ENCODE data around the gene PLN. TPM values are rescaled to one million over a fixed set of nuclear protein-coding genes. Genes with fewer than 3 reads are reported as not detected.

Gene PLN
- polyA plus RNA-seq, 1 of the 3 experiments (the other 2 are of a cell fraction): not detected

GRCh38 chr6:118562248-118562647, 14.2 kb downstream of the PLN start:
- H4K20me1 ChIP-seq (ENCODE audit: insufficient read depth): no peaks in the 10 kb centered on the region
- H3K9me2 ChIP-seq: no peaks in the 10 kb centered on the region
- no peak overlapping the region for H3K4me3 ChIP-seq (ENCODE audit: low read depth in 2 of 2, low read length in 1 of 2)
- H3K9ac ChIP-seq: no peak overlapping the region
- H3F3A ChIP-seq (replicated peaks; ENCODE audit: insufficient read depth): peaks cover 9% of the 10 kb centered on the region
- DNase-seq: no peak
- peaks cover 0 to 14% of the 10 kb centered on the region in 2 experiments for H3K4me1 ChIP-seq (ENCODE audit: control insufficient read depth in 1 of 2, insufficient read depth in 2 of 2, low read depth in 1 of 2, low read length in 1 of 2)
- H3K79me2 ChIP-seq (ENCODE audit: insufficient read depth): peaks cover 3% of the 10 kb centered on the region; the same call in 1 of the 2 replicates
- peaks cover 0 to 8% of the 10 kb centered on the region in 2 experiments for H3K36me3 ChIP-seq (replicated peaks in 1 of 2; ENCODE audit: control insufficient read depth in 1 of 2, insufficient read depth in 2 of 2, low read length in 1 of 2)
- H3K9me3 ChIP-seq: no peaks in the 10 kb centered on the region
- H3K27ac ChIP-seq (ENCODE audit: low read depth in 2 of 2, low read length in 1 of 2): no peak overlapping the region
- TF ChIP-seq RFX5 (IDR thresholded peaks at IDR 0.05; ENCODE audit: low read length) (no peak), USF2 (IDR thresholded peaks at IDR 0.05; ENCODE audit: borderline replicate concordance, low read depth, low read length) (no peak), SIN3A (IDR thresholded peaks at IDR 0.05; ENCODE audit: borderline replicate concordance, low read depth, low read length) (no peak), JUND (IDR thresholded peaks at IDR 0.05) (no peak), EP300 (IDR thresholded peaks at IDR 0.05; ENCODE audit: borderline replicate concordance in 1 of 2, low read depth in 1 of 2, low read length in 1 of 2) (no peak), TEAD4 (IDR thresholded peaks at IDR 0.05; ENCODE audit: borderline replicate concordance, insufficient read depth) (no peak), TCF12 (IDR thresholded peaks at IDR 0.05) (no peak), MAX (IDR thresholded peaks at IDR 0.05; ENCODE audit: low read depth) (no peak), GATA2 (CRISPR knock-in tag; IDR thresholded peaks at IDR 0.05) (no peak)
- TF ChIP-seq, protein P1, sequence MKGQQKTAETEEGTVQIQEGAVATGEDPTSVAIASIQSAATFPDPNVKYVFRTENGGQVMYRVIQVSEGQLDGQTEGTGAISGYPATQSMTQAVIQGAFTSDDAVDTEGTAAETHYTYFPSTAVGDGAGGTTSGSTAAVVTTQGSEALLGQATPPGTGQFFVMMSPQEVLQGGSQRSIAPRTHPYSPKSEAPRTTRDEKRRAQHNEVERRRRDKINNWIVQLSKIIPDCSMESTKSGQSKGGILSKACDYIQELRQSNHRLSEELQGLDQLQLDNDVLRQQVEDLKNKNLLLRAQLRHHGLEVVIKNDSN (IDR thresholded peaks at IDR 0.05; ENCODE audit: borderline replicate concordance, low read depth): no peak
- TF ChIP-seq, protein P2, sequence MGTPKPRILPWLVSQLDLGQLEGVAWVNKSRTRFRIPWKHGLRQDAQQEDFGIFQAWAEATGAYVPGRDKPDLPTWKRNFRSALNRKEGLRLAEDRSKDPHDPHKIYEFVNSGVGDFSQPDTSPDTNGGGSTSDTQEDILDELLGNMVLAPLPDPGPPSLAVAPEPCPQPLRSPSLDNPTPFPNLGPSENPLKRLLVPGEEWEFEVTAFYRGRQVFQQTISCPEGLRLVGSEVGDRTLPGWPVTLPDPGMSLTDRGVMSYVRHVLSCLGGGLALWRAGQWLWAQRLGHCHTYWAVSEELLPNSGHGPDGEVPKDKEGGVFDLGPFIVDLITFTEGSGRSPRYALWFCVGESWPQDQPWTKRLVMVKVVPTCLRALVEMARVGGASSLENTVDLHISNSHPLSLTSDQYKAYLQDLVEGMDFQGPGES (IDR thresholded peaks at IDR 0.05; ENCODE audit: low read depth, low read length): no peak
- 95% methylated on average over 1 of the region's 1 CpG for WGBS (ENCODE audit: low lambda C conversion rate)
- no peak overlapping the region for H2AFZ ChIP-seq (ENCODE audit: low read depth)
- no peaks in the 10 kb centered on the region for H3K27me3 ChIP-seq (ENCODE audit: insufficient read depth)
- ChIA-PET POLR2A (no interaction called here), CTCF (interaction anchor here (1.0 kb wide), 1 partner anchor 238 kb away, joined by 4 read pairs; no protein-coding TSS in a partner anchor)
- no peak overlapping the region; the same call in 1 of the 2 replicates for H3K4me2 ChIP-seq

GRCh38 chr6:118562959-118563358, 14.9 kb downstream of the PLN start:
- CTCF ChIA-PET: interaction anchor here (1.0 kb wide), 1 partner anchor 238 kb away, joined by 4 read pairs; no protein-coding TSS in a partner anchor
- Histone ChIP-seq H3K27ac (ENCODE audit: low read depth in 2 of 2, low read length in 1 of 2) (peak overlapping the region in 1 of 2 experiments; percentile 11; a peak in 1 of 4 replicates), H3K9me3 (no peaks in the 10 kb centered on the region), H3F3A (replicated peaks; ENCODE audit: insufficient read depth) (peaks cover 9% of the 10 kb centered on the region), H4K20me1 (ENCODE audit: insufficient read depth) (0 out of 2 replicates have a peak, but pooled peaks cover 4% of the 10 kb centered on the region), H3K4me2 (no peak overlapping the region; the same call in 1 of the 2 replicates), H3K4me1 (ENCODE audit: control insufficient read depth in 1 of 2, insufficient read depth in 2 of 2, low read depth in 1 of 2, low read length in 1 of 2) (peaks cover 0 to 14% of the 10 kb centered on the region in 2 experiments; a peak in 3 of 4 replicates), H3K27me3 (ENCODE audit: insufficient read depth) (no peaks in the 10 kb centered on the region), H3K79me2 (ENCODE audit: insufficient read depth) (no peaks in the 10 kb centered on the region), H3K9ac (no peak overlapping the region), H3K9me2 (no peaks in the 10 kb centered on the region), H3K4me3 (ENCODE audit: low read depth in 2 of 2, low read length in 1 of 2) (no peak overlapping the region), H3K36me3 (replicated peaks in 1 of 2; ENCODE audit: control insufficient read depth in 1 of 2, insufficient read depth in 2 of 2, low read length in 1 of 2) (peaks cover 0 to 8% of the 10 kb centered on the region in 2 experiments), H2AFZ (ENCODE audit: low read depth) (no peak overlapping the region)
- WGBS (ENCODE audit: low lambda C conversion rate): 85% methylated on average over 1 of the region's 1 CpG
- DNase-seq: no peak
- POLR2A ChIA-PET: no interaction called here
- TF ChIP-seq MXI1 (IDR thresholded peaks at IDR 0.05; ENCODE audit: low read depth, low read length): no peak
- no peak for TF ChIP-seq MAX (IDR thresholded peaks at IDR 0.05; ENCODE audit: low read depth)
- TF ChIP-seq POLR2AphosphoS5 (IDR thresholded peaks at IDR 0.05; ENCODE audit: low read depth, low read length): no peak
- TF ChIP-seq, protein P3, sequence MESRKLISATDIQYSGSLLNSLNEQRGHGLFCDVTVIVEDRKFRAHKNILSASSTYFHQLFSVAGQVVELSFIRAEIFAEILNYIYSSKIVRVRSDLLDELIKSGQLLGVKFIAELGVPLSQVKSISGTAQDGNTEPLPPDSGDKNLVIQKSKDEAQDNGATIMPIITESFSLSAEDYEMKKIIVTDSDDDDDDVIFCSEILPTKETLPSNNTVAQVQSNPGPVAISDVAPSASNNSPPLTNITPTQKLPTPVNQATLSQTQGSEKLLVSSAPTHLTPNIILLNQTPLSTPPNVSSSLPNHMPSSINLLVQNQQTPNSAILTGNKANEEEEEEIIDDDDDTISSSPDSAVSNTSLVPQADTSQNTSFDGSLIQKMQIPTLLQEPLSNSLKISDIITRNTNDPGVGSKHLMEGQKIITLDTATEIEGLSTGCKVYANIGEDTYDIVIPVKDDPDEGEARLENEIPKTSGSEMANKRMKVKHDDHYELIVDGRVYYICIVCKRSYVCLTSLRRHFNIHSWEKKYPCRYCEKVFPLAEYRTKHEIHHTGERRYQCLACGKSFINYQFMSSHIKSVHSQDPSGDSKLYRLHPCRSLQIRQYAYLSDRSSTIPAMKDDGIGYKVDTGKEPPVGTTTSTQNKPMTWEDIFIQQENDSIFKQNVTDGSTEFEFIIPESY (IDR thresholded peaks at IDR 0.05; ENCODE audit: borderline replicate concordance, low read depth): no peak
- TF ChIP-seq RXRA (IDR thresholded peaks at IDR 0.05; ENCODE audit: borderline replicate concordance, low read depth): no peak
- no peak for TF ChIP-seq MEF2A (IDR thresholded peaks at IDR 0.05; ENCODE audit: borderline replicate concordance, low read depth)
- TF ChIP-seq FOXM1 (IDR thresholded peaks at IDR 0.05; ENCODE audit: low read depth): no peak
- TF ChIP-seq TAF1 (IDR thresholded peaks at IDR 0.05; ENCODE audit: borderline replicate concordance, low read depth, low read length): no peak
- no peak for TF ChIP-seq RFX5 (IDR thresholded peaks at IDR 0.05; ENCODE audit: low read length)
- TF ChIP-seq FOXJ3 (CRISPR knock-in tag; IDR thresholded peaks at IDR 0.05): no peak

Data from SK-N-SH (cell line).